ENCODE data around the gene ATP11C. TPM values are rescaled to one million over a fixed set of nuclear protein-coding genes. Genes with fewer than 3 reads are reported as not detected.
A peak's percentile ranks its signal among the peaks of the same experiment; 100 is the strongest.

Gene ATP11C
- total RNA-seq, 1 experiment from 2014 or later, result 19.4 TPM

- DNase-seq (ENCODE audit: low read depth, low spot score) (no peak), ATAC-seq (no peak)
- no peak for TF ChIP-seq EGR1 (IDR thresholded peaks at IDR 0.05; ENCODE audit: low read depth)
- POLR2A ChIA-PET, result no interaction called here
- no peaks in the 10 kb centered on the region for H3K9me3 ChIP-seq (ENCODE audit: control insufficient read depth in 1 of 2, insufficient read depth in 1 of 2, low read depth in 1 of 2, low read length in 2 of 2)
- no peaks in the 10 kb centered on the region for H3K79me2 ChIP-seq (ENCODE audit: insufficient read depth, low read length)
- no peaks in the 10 kb centered on the region for H4K20me1 ChIP-seq (ENCODE audit: insufficient read depth)
- no peak overlapping the region for H3K4me3 ChIP-seq (replicated peaks in 1 of 2; ENCODE audit: low read depth in 1 of 2, low read length in 2 of 2)
- no TSS peak for BruUV-seq (replicated peaks)
- no peak overlapping the region for H3K9ac ChIP-seq (ENCODE audit: low read length)
- no peaks in the 10 kb centered on the region for H3K9me2 ChIP-seq (ENCODE audit: insufficient read depth)
- no peak overlapping the region for H2AFZ ChIP-seq (ENCODE audit: low read depth, low read length, poor library complexity, severe bottlenecking)
- RAD21 ChIA-PET (ENCODE audit: low non-redundant PET in 1 of 2, low total read pairs in 2 of 2, uncharacterized antibody in 2 of 2, unreplicated experiment in 2 of 2), result no interaction called here
- H3K4me2 ChIP-seq (ENCODE audit: low read length), result no peak overlapping the region
- peaks cover 6 to 24% of the 10 kb centered on the region in 2 experiments; a peak in 2 of 4 replicates for H3K4me1 ChIP-seq (ENCODE audit: control insufficient read depth in 1 of 2, insufficient read depth in 2 of 2, low read length in 2 of 2)
- H3K36me3 ChIP-seq (ENCODE audit: control insufficient read depth in 1 of 2, insufficient read depth in 2 of 2, low read length in 2 of 2), result no peaks in the 10 kb centered on the region
- intact Hi-C loops (cut with micrococcal nuclease), result no loop called here
- CTCF ChIA-PET, result no interaction called here
- H3K27ac ChIP-seq (ENCODE audit: low read depth, low read length), result no peak overlapping the region
- no peaks in the 10 kb centered on the region for H3K27me3 ChIP-seq (ENCODE audit: insufficient read depth, low read length)
Observed at GRCh38 chrX:139892512-139892911, 40.3 kb downstream of the ATP11C start.

- Histone ChIP-seq H3K4me2 (ENCODE audit: low read length) (peak overlapping the region; percentile 37; the same call in 1 of the 2 replicates), H3K9ac (ENCODE audit: low read length) (no peak overlapping the region), H3K4me3 (replicated peaks in 1 of 2; ENCODE audit: low read depth in 1 of 2, low read length in 2 of 2) (no peak overlapping the region), H3K27me3 (ENCODE audit: insufficient read depth, low read length) (no peaks in the 10 kb centered on the region), H3K9me2 (ENCODE audit: insufficient read depth) (no peaks in the 10 kb centered on the region), H2AFZ (ENCODE audit: low read depth, low read length, poor library complexity, severe bottlenecking) (no peak overlapping the region), H3K79me2 (ENCODE audit: insufficient read depth, low read length) (no peaks in the 10 kb centered on the region), H3K9me3 (ENCODE audit: control insufficient read depth in 1 of 2, insufficient read depth in 1 of 2, low read depth in 1 of 2, low read length in 2 of 2) (no peaks in the 10 kb centered on the region), H3K36me3 (ENCODE audit: control insufficient read depth in 1 of 2, insufficient read depth in 2 of 2, low read length in 2 of 2) (no peaks in the 10 kb centered on the region), H3K4me1 (ENCODE audit: control insufficient read depth in 1 of 2, insufficient read depth in 2 of 2, low read length in 2 of 2) (peaks cover 6 to 24% of the 10 kb centered on the region in 2 experiments; a peak in 2 of 4 replicates), H3K27ac (ENCODE audit: low read depth, low read length) (no peak overlapping the region), H4K20me1 (ENCODE audit: insufficient read depth) (no peaks in the 10 kb centered on the region)
- CTCF ChIA-PET, result no interaction called here
- TF ChIP-seq ELF1 (IDR thresholded peaks at IDR 0.05; ENCODE audit: borderline replicate concordance, low read depth) (no peak), ZNF274 (IDR thresholded peaks at IDR 0.05; ENCODE audit: low read depth, low read length) (no peak), CBX3 (IDR thresholded peaks at IDR 0.05; ENCODE audit: low read depth) (no peak), JUND (IDR thresholded peaks at IDR 0.05) (no peak), FOSL1 (IDR thresholded peaks at IDR 0.05; ENCODE audit: low read depth) (no peak), POLR2A (IDR thresholded peaks at IDR 0.05; ENCODE audit: borderline replicate concordance, extremely low read depth, insufficient read depth, insufficient read length) (no peak), SRF (IDR thresholded peaks at IDR 0.05; ENCODE audit: low read depth) (no peak), CTCF (IDR thresholded peaks at IDR 0.05 in 2 of 3, conservative IDR thresholded peaks at IDR 0.05 in 1 of 3; ENCODE audit: borderline replicate concordance in 1 of 3, insufficient read depth in 1 of 3, low read depth in 2 of 3, low read length in 2 of 3) (no peak)
- TF ChIP-seq, protein P1, sequence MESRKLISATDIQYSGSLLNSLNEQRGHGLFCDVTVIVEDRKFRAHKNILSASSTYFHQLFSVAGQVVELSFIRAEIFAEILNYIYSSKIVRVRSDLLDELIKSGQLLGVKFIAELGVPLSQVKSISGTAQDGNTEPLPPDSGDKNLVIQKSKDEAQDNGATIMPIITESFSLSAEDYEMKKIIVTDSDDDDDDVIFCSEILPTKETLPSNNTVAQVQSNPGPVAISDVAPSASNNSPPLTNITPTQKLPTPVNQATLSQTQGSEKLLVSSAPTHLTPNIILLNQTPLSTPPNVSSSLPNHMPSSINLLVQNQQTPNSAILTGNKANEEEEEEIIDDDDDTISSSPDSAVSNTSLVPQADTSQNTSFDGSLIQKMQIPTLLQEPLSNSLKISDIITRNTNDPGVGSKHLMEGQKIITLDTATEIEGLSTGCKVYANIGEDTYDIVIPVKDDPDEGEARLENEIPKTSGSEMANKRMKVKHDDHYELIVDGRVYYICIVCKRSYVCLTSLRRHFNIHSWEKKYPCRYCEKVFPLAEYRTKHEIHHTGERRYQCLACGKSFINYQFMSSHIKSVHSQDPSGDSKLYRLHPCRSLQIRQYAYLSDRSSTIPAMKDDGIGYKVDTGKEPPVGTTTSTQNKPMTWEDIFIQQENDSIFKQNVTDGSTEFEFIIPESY (IDR thresholded peaks at IDR 0.05; ENCODE audit: extremely low read depth, insufficient replicate concordance, low read length), result no peak
- no peak for ATAC-seq
- no TSS peak for BruUV-seq (replicated peaks)
- no peak for DNase-seq (ENCODE audit: low read depth, low spot score)
- RAD21 ChIA-PET (ENCODE audit: low non-redundant PET in 1 of 2, low total read pairs in 2 of 2, uncharacterized antibody in 2 of 2, unreplicated experiment in 2 of 2), result no interaction called here
- POLR2A ChIA-PET, result no interaction called here
- intact Hi-C loops (cut with micrococcal nuclease), result no loop called here
Observed at GRCh38 chrX:139890991-139891700, 41.7 kb downstream of the ATP11C start.

Data from HCT116 (cell line).